DOHH2 (cell line): Measurements from ENCODE around the gene SLX4IP.

Source experiments
- H3F3A ChIP-seq: fragments of 200-600 bp; sonication (generic), shearing (Covaris generic); 2 replicates; pipeline ENCODE4 v1.6.0; 2016; ENCODE audit warnings: antibody characterized with exemption, mild to moderate bottlenecking; ENCODE audit not compliant: control insufficient read depth, insufficient read depth
- H3K27ac ChIP-seq: fragments of 200-600 bp; sonication (generic); 2 replicates; pipeline ENCODE4 v1.5.1; 2014; ENCODE audit warnings: low read depth, mild to moderate bottlenecking, low read length, moderate library complexity
- H3K27me3 ChIP-seq: fragments of 200-600 bp; sonication (generic); 2 replicates; pipeline ENCODE4 v1.6.1; 2014; ENCODE audit warnings: mild to moderate bottlenecking, low read length, mixed read lengths; ENCODE audit not compliant: control insufficient read depth
- H3K36me3 ChIP-seq: fragments of 200-600 bp; sonication (generic); 2 replicates; pipeline ENCODE4 v1.6.1; 2014; ENCODE audit warnings: mild to moderate bottlenecking, low read length, moderate library complexity, mixed read lengths; ENCODE audit not compliant: control insufficient read depth
- H3K4me1 ChIP-seq: fragments of 200-600 bp; sonication (generic); 2 replicates; pipeline ENCODE4 v1.6.1; 2014; ENCODE audit warnings: mild to moderate bottlenecking, low read length, mixed read lengths; ENCODE audit not compliant: control insufficient read depth
- H3K4me2 ChIP-seq: fragments of 200-600 bp; sonication (generic); 2 replicates; pipeline ENCODE4 v1.6.0; 2014; ENCODE audit warnings: mild to moderate bottlenecking, low read length, moderate library complexity
- H3K4me3 ChIP-seq: fragments of 200-600 bp; sonication (generic); 2 replicates; pipeline ENCODE4 v1.5.1; 2014; ENCODE audit warnings: mild to moderate bottlenecking, low read length, mixed read lengths
- H3K79me2 ChIP-seq: fragments of 200-600 bp; sonication (generic); 2 replicates; pipeline ENCODE4 v1.6.1; 2014; ENCODE audit warnings: mild to moderate bottlenecking, low read length, mixed read lengths; ENCODE audit not compliant: control insufficient read depth
- H3K9me2 ChIP-seq: fragments of 200-600 bp; sonication (generic); replicated peaks from 2 replicates; pipeline ENCODE4 v1.6.1; 2014; ENCODE audit warnings: mild to moderate bottlenecking, low read length, mixed read lengths; ENCODE audit not compliant: control insufficient read depth
- H3K9me3 ChIP-seq: fragments of 200-600 bp; sonication (generic); 2 replicates; pipeline ENCODE4 v1.6.1; 2014; ENCODE audit warnings: antibody characterized with exemption, low read length, mixed read lengths; ENCODE audit not compliant: control insufficient read depth, insufficient read depth
- H4K20me1 ChIP-seq: fragments of 200-600 bp; sonication (generic); 2 replicates; pipeline ENCODE4 v1.6.0; 2014; ENCODE audit warnings: low read depth, mild to moderate bottlenecking, antibody characterized with exemption, low read length, moderate library complexity; ENCODE audit not compliant: control insufficient read depth, insufficient read depth
- CTCF ChIP-seq: fragments of 200-600 bp; sonication (generic); IDR thresholded peaks from one replicate; pipeline ENCODE4 v1.5.1; 2014; ENCODE audit warnings: antibody characterized with exemption, mild to moderate bottlenecking, low read depth, low read length; ENCODE audit not compliant: poor library complexity, severe bottlenecking
- EZH2phosphoT487 ChIP-seq: fragments of 200-600 bp; sonication (generic); IDR thresholded peaks from 2 replicates; pipeline ENCODE4 v1.6.1; 2017; ENCODE audit warnings: borderline replicate concordance, mild to moderate bottlenecking, antibody characterized with exemption, low read length, moderate library complexity, mixed read lengths

The SLX4IP gene

GRCh38 chr20:10652660-10653261, 217.7 kb downstream of the SLX4IP start:
- H4K20me1 ChIP-seq = no peaks in the 10 kb centered on the region
- no peak overlapping the region for H3K4me2 ChIP-seq
- H3K4me3 ChIP-seq = no peak overlapping the region
- H3K9me3 ChIP-seq = no peaks in the 10 kb centered on the region
- no peaks in the 10 kb centered on the region for H3K9me2 ChIP-seq
- H3K27ac ChIP-seq = no peak overlapping the region
- H3K79me2 ChIP-seq = no peaks in the 10 kb centered on the region
- peaks cover 5% of the 10 kb centered on the region for H3K27me3 ChIP-seq
- no peaks in the 10 kb centered on the region for H3F3A ChIP-seq
- no peaks in the 10 kb centered on the region for H3K36me3 ChIP-seq
- TF ChIP-seq CTCF (no peak), EZH2phosphoT487 (no peak)
- no peaks in the 10 kb centered on the region for H3K4me1 ChIP-seq

- H3K36me3 ChIP-seq = no peaks in the 10 kb centered on the region
- H4K20me1 ChIP-seq = no peaks in the 10 kb centered on the region
- no peaks in the 10 kb centered on the region for H3K9me3 ChIP-seq
- H3K79me2 ChIP-seq = no peaks in the 10 kb centered on the region
- no peaks in the 10 kb centered on the region for H3K9me2 ChIP-seq
- no peak overlapping the region for H3K4me3 ChIP-seq
- H3F3A ChIP-seq = no peaks in the 10 kb centered on the region
- H3K4me2 ChIP-seq = no peak overlapping the region
- H3K4me1 ChIP-seq = no peaks in the 10 kb centered on the region
- TF ChIP-seq CTCF = no peak
- no peak for TF ChIP-seq EZH2phosphoT487
- H3K27ac ChIP-seq = no peak overlapping the region
- peaks cover 5% of the 10 kb centered on the region for H3K27me3 ChIP-seq
These were observed 218.6 kb downstream of the SLX4IP start for GRCh38 chr20:10653599-10654249.

GRCh38 chr20:10654250-10654610, 219.1 kb downstream of the SLX4IP start:
- H3K36me3 ChIP-seq = no peaks in the 10 kb centered on the region
- no peak for TF ChIP-seq EZH2phosphoT487
- TF ChIP-seq CTCF = no peak
- no peak overlapping the region for H3K27ac ChIP-seq

More at GRCh38 chr20:10654250-10654610, 219.1 kb downstream of the SLX4IP start:
- Histone ChIP-seq H3K9me3 (no peaks in the 10 kb centered on the region), H4K20me1 (no peaks in the 10 kb centered on the region), H3K4me2 (no peak overlapping the region), H3K27me3 (peaks cover 9% of the 10 kb centered on the region), H3K4me3 (no peak overlapping the region), H3F3A (no peaks in the 10 kb centered on the region), H3K9me2 (no peaks in the 10 kb centered on the region), H3K4me1 (no peaks in the 10 kb centered on the region), H3K79me2 (no peaks in the 10 kb centered on the region)
